Measurements from ENCODE around the gene COL6A3.

Gene COL6A3

GRCh38 chr2:237305579-237305978 lies 108.4 kb downstream of the COL6A3 start:
- no peak for TF ChIP-seq YY1 (IDR thresholded peaks at IDR 0.05; ENCODE audit: low read depth)
- TF ChIP-seq REST (IDR thresholded peaks at IDR 0.05; ENCODE audit: low read depth), result no peak
- no peak for TF ChIP-seq EP300 (IDR thresholded peaks at IDR 0.05; ENCODE audit: borderline replicate concordance)
- no peak for TF ChIP-seq RAD21 (IDR thresholded peaks at IDR 0.05; ENCODE audit: low read depth)
- TF ChIP-seq FOXM1 (IDR thresholded peaks at IDR 0.05; ENCODE audit: borderline replicate concordance, low read depth), result no peak
- TF ChIP-seq NFIC (IDR thresholded peaks at IDR 0.05), result no peak
- TF ChIP-seq TAF1 (IDR thresholded peaks at IDR 0.05; ENCODE audit: low read depth), result no peak
- TF ChIP-seq TEAD4 (IDR thresholded peaks at IDR 0.05), result no peak
- TF ChIP-seq CEBPB (IDR thresholded peaks at IDR 0.05), result no peak

- TF ChIP-seq NFIC (IDR thresholded peaks at IDR 0.05), result peak; percentile 74
- TF ChIP-seq TEAD4 (IDR thresholded peaks at IDR 0.05), result peak; percentile 66
- TF ChIP-seq EP300 (IDR thresholded peaks at IDR 0.05; ENCODE audit: borderline replicate concordance), result peak; percentile 25; the same call in 1 of the 2 replicates
- peak; percentile 33; the same call in 1 of the 2 replicates for TF ChIP-seq TCF12 (IDR thresholded peaks at IDR 0.05; ENCODE audit: low read depth)
- no peak for TF ChIP-seq FOXM1 (IDR thresholded peaks at IDR 0.05; ENCODE audit: borderline replicate concordance, low read depth)
- TF ChIP-seq CEBPB (IDR thresholded peaks at IDR 0.05), result no peak
Measured at GRCh38 chr2:237304763-237305514, 109.0 kb downstream of the COL6A3 start.

GRCh38 chr2:237301595-237301994 lies 112.4 kb downstream of the COL6A3 start:
- TF ChIP-seq TAF1 (IDR thresholded peaks at IDR 0.05; ENCODE audit: low read depth), result no peak
- no peak for TF ChIP-seq EGR1 (IDR thresholded peaks at IDR 0.05)
- TF ChIP-seq FOXM1 (IDR thresholded peaks at IDR 0.05; ENCODE audit: borderline replicate concordance, low read depth), result no peak
- peak; percentile 56; the same call in 1 of the 2 replicates for TF ChIP-seq REST (IDR thresholded peaks at IDR 0.05; ENCODE audit: low read depth)
- TF ChIP-seq YY1 (IDR thresholded peaks at IDR 0.05; ENCODE audit: low read depth), result no peak

GRCh38 chr2:237300739-237301138 lies 113.2 kb downstream of the COL6A3 start:
- TF ChIP-seq NFIC (IDR thresholded peaks at IDR 0.05) (no peak), USF1 (IDR thresholded peaks at IDR 0.05) (no peak), ZBTB7A (IDR thresholded peaks at IDR 0.05; ENCODE audit: low read depth) (no peak)

- TF ChIP-seq TEAD4 (IDR thresholded peaks at IDR 0.05) (peak; percentile 76), FOXM1 (IDR thresholded peaks at IDR 0.05; ENCODE audit: borderline replicate concordance, low read depth) (no peak), EP300 (IDR thresholded peaks at IDR 0.05; ENCODE audit: borderline replicate concordance) (peak; percentile 54; the same call in 1 of the 2 replicates), YY1 (IDR thresholded peaks at IDR 0.05; ENCODE audit: low read depth) (no peak), TAF1 (IDR thresholded peaks at IDR 0.05; ENCODE audit: low read depth) (no peak), ZBTB7A (IDR thresholded peaks at IDR 0.05; ENCODE audit: low read depth) (no peak), EGR1 (IDR thresholded peaks at IDR 0.05) (no peak), USF1 (IDR thresholded peaks at IDR 0.05) (no peak), NFIC (IDR thresholded peaks at IDR 0.05) (peak; percentile 66; the same call in 1 of the 2 replicates), CREB1 (IDR thresholded peaks at IDR 0.05; ENCODE audit: low read depth) (no peak), TCF12 (IDR thresholded peaks at IDR 0.05; ENCODE audit: low read depth) (peak; percentile 80), REST (IDR thresholded peaks at IDR 0.05; ENCODE audit: low read depth) (no peak)
Measured at GRCh38 chr2:237299906-237300305, 114.1 kb downstream of the COL6A3 start.

All from Ishikawa (cell line).